HFFc6 (cell line): ENCODE data around the gene ADGRL2. TPM values are rescaled to one million over a fixed set of nuclear protein-coding genes. Genes with fewer than 3 reads are reported as not detected.

ENCODE experiments used
- DNase-seq: peaks from one replicate; pipeline ENCODE4 v3.0.0-alpha.2; 2018
- H3K27ac Mint-ChIP-seq: 2 replicates; pipeline ENCODE4 v1.8.0; 2020; ENCODE audit warnings: mild to moderate bottlenecking, mixed read lengths
- H3K27me3 Mint-ChIP-seq: 2 replicates; pipeline ENCODE4 v1.8.0; 2021; ENCODE audit warnings: mild to moderate bottlenecking, moderate library complexity, mixed read lengths; ENCODE audit not compliant: insufficient read depth
- H3K36me3 Mint-ChIP-seq: 2 replicates; pipeline ENCODE4 v1.8.0; 2021; ENCODE audit warnings: low read depth, mixed read lengths
- H3K4me1 Mint-ChIP-seq: 2 replicates; pipeline ENCODE4 v1.8.0; 2020; ENCODE audit warnings: low read depth, mixed read lengths
- H3K4me3 Mint-ChIP-seq: 2 replicates; pipeline ENCODE4 v1.8.0; 2020; ENCODE audit warnings: mild to moderate bottlenecking, moderate library complexity, mixed read lengths
- H3K9me3 Mint-ChIP-seq: 2 replicates; pipeline ENCODE4 v1.8.0; 2020; ENCODE audit warnings: mild to moderate bottlenecking, mixed read lengths
- CTCF ChIP-seq: fragments of 200-600 bp; sonication (generic); IDR thresholded peaks from 2 replicates; pipeline ENCODE4 v1.5.0; 2021; ENCODE audit warnings: antibody characterized with exemption, mild to moderate bottlenecking
- total RNA-seq, 6 experiments: library from RNA; stranded (reverse); fragmentation: NEBNext Ultra II Directional; extraction: Animal tissue kit (Norgen Biotek cat#: 25700); gene quantifications; 2 replicates in 1 of 6; 3 replicates in 5 of 6; pipeline ENCODE4 v1.2.3, GENCODE V29; 2021

Gene ADGRL2
- total RNA-seq, 6 experiments from 2014 or later = 2.1 to 11.1 (median 2.8) TPM

- H3K4me3 Mint-ChIP-seq = no peak overlapping the region
- H3K4me1 Mint-ChIP-seq = no peaks in the 10 kb centered on the region
- TF ChIP-seq CTCF = no peak
- H3K9me3 Mint-ChIP-seq = peaks cover 17% of the 10 kb centered on the region; the same call in 1 of the 2 replicates
- peaks cover 2% of the 10 kb centered on the region; the same call in 1 of the 2 replicates for H3K27me3 Mint-ChIP-seq
- DNase-seq = no peak
- no peak overlapping the region for H3K27ac Mint-ChIP-seq
- H3K36me3 Mint-ChIP-seq = peaks cover 4% of the 10 kb centered on the region; the same call in 1 of the 2 replicates
These were observed 217.6 kb downstream of the ADGRL2 start for GRCh38 chr1:82018319-82018718.

GRCh38 chr1:82019508-82019907 is 218.8 kb downstream of the ADGRL2 start:
- Mint-ChIP-seq H3K4me3 (no peak overlapping the region), H3K9me3 (peaks cover 19% of the 10 kb centered on the region; the same call in 1 of the 2 replicates), H3K27me3 (peaks cover 2% of the 10 kb centered on the region; the same call in 1 of the 2 replicates), H3K36me3 (peaks cover 4% of the 10 kb centered on the region; the same call in 1 of the 2 replicates), H3K27ac (no peak overlapping the region), H3K4me1 (no peaks in the 10 kb centered on the region)
- no peak for TF ChIP-seq CTCF
- no peak for DNase-seq

- no peak for DNase-seq
- peaks cover 16% of the 10 kb centered on the region for H3K9me3 Mint-ChIP-seq
- H3K36me3 Mint-ChIP-seq = no peaks in the 10 kb centered on the region
- peaks cover 2% of the 10 kb centered on the region; the same call in 1 of the 2 replicates for H3K27me3 Mint-ChIP-seq
- no peak overlapping the region for H3K27ac Mint-ChIP-seq
- no peak overlapping the region for H3K4me3 Mint-ChIP-seq
- H3K4me1 Mint-ChIP-seq = no peaks in the 10 kb centered on the region
- TF ChIP-seq CTCF = no peak
These were observed 230.1 kb downstream of the ADGRL2 start for GRCh38 chr1:82030830-82031229.

- no peak overlapping the region for H3K27ac Mint-ChIP-seq
- no peak overlapping the region for H3K4me3 Mint-ChIP-seq
- no peaks in the 10 kb centered on the region for H3K36me3 Mint-ChIP-seq
- no peak for TF ChIP-seq CTCF
- peaks cover 2% of the 10 kb centered on the region; the same call in 1 of the 2 replicates for H3K27me3 Mint-ChIP-seq
- H3K9me3 Mint-ChIP-seq = peaks cover 17% of the 10 kb centered on the region
- H3K4me1 Mint-ChIP-seq = no peaks in the 10 kb centered on the region
- DNase-seq = no peak
These were observed 231.3 kb downstream of the ADGRL2 start for GRCh38 chr1:82032068-82032467.

GRCh38 chr1:82034812-82035211 is 234.1 kb downstream of the ADGRL2 start:
- no peak for TF ChIP-seq CTCF
- H3K36me3 Mint-ChIP-seq = no peaks in the 10 kb centered on the region
- no peaks in the 10 kb centered on the region for H3K4me1 Mint-ChIP-seq
- H3K27ac Mint-ChIP-seq = no peak overlapping the region
- peaks cover 17% of the 10 kb centered on the region for H3K9me3 Mint-ChIP-seq
- no peaks in the 10 kb centered on the region for H3K27me3 Mint-ChIP-seq
- H3K4me3 Mint-ChIP-seq = no peak overlapping the region
- DNase-seq = no peak
